Fibroblast of lung (primary cell): ENCODE results near the gene SORCS2. TPM values are rescaled to one million over a fixed set of nuclear protein-coding genes. Genes with fewer than 3 reads are reported as not detected.

Experiments used
- DNase-seq, 2 donors: peaks; one replicate each; pipeline versions ENCODE4 v3.0.0 to v3.0.0-alpha.2; 2010; ENCODE audit warnings: low read depth in 2 of 2
- H2AFZ ChIP-seq: 2 replicates; pipeline ENCODE4 v1.5.1; 2012; ENCODE audit warnings: low read length, control low read depth, inconsistent platforms
- H3K27ac ChIP-seq: 2 replicates; pipeline ENCODE4 v1.5.1; 2011; ENCODE audit warnings: low read length, control low read depth; ENCODE audit not compliant: insufficient read depth
- H3K27me3 ChIP-seq: 2 replicates; pipeline ENCODE4 v1.5.1; 2011; ENCODE audit warnings: mild to moderate bottlenecking, low read length; ENCODE audit not compliant: control insufficient read depth, insufficient read depth
- H3K36me3 ChIP-seq: 2 replicates; pipeline ENCODE4 v1.5.1; 2011; ENCODE audit warnings: low read length; ENCODE audit not compliant: control insufficient read depth, insufficient read depth
- H3K4me1 ChIP-seq: 2 replicates; pipeline ENCODE4 v1.5.1; 2011; ENCODE audit warnings: low read length; ENCODE audit not compliant: control insufficient read depth, insufficient read depth; ENCODE audit errors: extremely low read depth
- H3K4me2 ChIP-seq: 2 replicates; pipeline ENCODE4 v1.5.1; 2011; ENCODE audit warnings: low read length, control low read depth; ENCODE audit not compliant: insufficient read depth; ENCODE audit errors: extremely low read depth
- H3K4me3 ChIP-seq, 4 experiments: fragments of 200-600 bp in 1 of 4; sonication (generic) in 1 of 4; replicated peaks in 1 of 4; 2 replicates each; pipeline ENCODE4 v1.5.1; 2011 to 2016; ENCODE audit warnings: low read length in 4 of 4, low read depth in 3 of 4, mild to moderate bottlenecking in 3 of 4, control low read depth in 2 of 4, inconsistent platforms in 1 of 4, mixed read lengths in 1 of 4; ENCODE audit not compliant: insufficient read depth in 1 of 4; ENCODE audit errors: control extremely low read depth in 1 of 4
- H3K79me2 ChIP-seq: 2 replicates; pipeline ENCODE4 v1.5.1; 2012; ENCODE audit warnings: mild to moderate bottlenecking, low read length, inconsistent platforms; ENCODE audit not compliant: control insufficient read depth, insufficient read depth
- H3K9ac ChIP-seq: 2 replicates; pipeline ENCODE4 v1.5.1; 2011; ENCODE audit warnings: mild to moderate bottlenecking, low read length, control low read depth; ENCODE audit not compliant: insufficient read depth
- H3K9me3 ChIP-seq: 2 replicates; pipeline ENCODE4 v1.5.1; 2012; ENCODE audit warnings: low read depth, low read length; ENCODE audit not compliant: control insufficient read depth, insufficient read depth
- H4K20me1 ChIP-seq: 2 replicates; pipeline ENCODE4 v1.5.1; 2011; ENCODE audit warnings: low read length; ENCODE audit not compliant: control insufficient read depth, insufficient read depth; ENCODE audit errors: extremely low read depth
- CTCF ChIP-seq, 2 donors: IDR thresholded peaks in 1 of 2; conservative IDR thresholded peaks in 1 of 2; 1 replicate in 1 of 2; 2 replicates in 1 of 2; pipeline ENCODE4 v1.5.1; 2011 to 2012; ENCODE audit warnings: low read length in 2 of 2, control low read depth in 1 of 2, inconsistent platforms in 1 of 2, low read depth in 1 of 2, mild to moderate bottlenecking in 1 of 2
- EZH2 ChIP-seq: IDR thresholded peaks from 2 replicates; pipeline ENCODE4 v1.5.1; 2012; ENCODE audit warnings: low read length, control low read depth, mild to moderate bottlenecking; ENCODE audit errors: missing control alignments
- polyA plus RNA-seq, 2 donors: library from polyadenylated mRNA; depleted of rRNA in 1 of 2; stranded (reverse) in 1 of 2; unstranded in 1 of 2; fragments of >200 nt; gene quantifications; 2 replicates each; pipeline ENCODE4 v1.2.1, GENCODE V29; 2011 to 2012; ENCODE audit warnings: missing spikeins in 1 of 2
- total RNA-seq: library from RNA; depleted of rRNA; stranded (reverse); fragments of >200 nt; gene quantifications from 2 replicates; pipeline ENCODE4 v1.2.1, GENCODE V29; 2014

The SORCS2 gene
- total and polyA plus RNA-seq, 2 donors (not counting 1 experiment from before 2014, with no cell fraction given): 0.17 to 0.41 TPM

GRCh38 chr4:7217039-7217438, 24.7 kb downstream of the SORCS2 start:
- Histone ChIP-seq H3K4me1 (no peaks in the 10 kb centered on the region), H3K27ac (no peak overlapping the region), H3K4me3 (no peak overlapping the region), H4K20me1 (no peaks in the 10 kb centered on the region), H3K9me3 (no peaks in the 10 kb centered on the region), H2AFZ (no peak overlapping the region), H3K4me2 (no peak overlapping the region), H3K9ac (no peak overlapping the region), H3K79me2 (no peaks in the 10 kb centered on the region), H3K36me3 (no peaks in the 10 kb centered on the region), H3K27me3 (no peaks in the 10 kb centered on the region)
- DNase-seq: no peak
- TF ChIP-seq CTCF (conservative IDR thresholded peaks at IDR 0.05 in 1 of 2, IDR thresholded peaks at IDR 0.05 in 1 of 2; ENCODE audit: low read depth in 1 of 2, low read length in 2 of 2): no peak
- TF ChIP-seq EZH2: no peak

GRCh38 chr4:7217474-7218321, 25.4 kb downstream of the SORCS2 start:
- no peaks in the 10 kb centered on the region for H4K20me1 ChIP-seq
- H3K36me3 ChIP-seq: no peaks in the 10 kb centered on the region
- H3K9me3 ChIP-seq: no peaks in the 10 kb centered on the region
- no peak overlapping the region for H2AFZ ChIP-seq
- H3K79me2 ChIP-seq: no peaks in the 10 kb centered on the region
- peak in 1 of 2 donors; percentile 78 for DNase-seq
- H3K4me3 ChIP-seq: no peak overlapping the region
- H3K4me2 ChIP-seq: no peak overlapping the region
- H3K27me3 ChIP-seq: no peaks in the 10 kb centered on the region
- TF ChIP-seq CTCF (conservative IDR thresholded peaks at IDR 0.05 in 1 of 2, IDR thresholded peaks at IDR 0.05 in 1 of 2; ENCODE audit: low read depth in 1 of 2, low read length in 2 of 2) (no peak), EZH2 (no peak)
- no peak overlapping the region for H3K27ac ChIP-seq
- no peak overlapping the region for H3K9ac ChIP-seq
- no peaks in the 10 kb centered on the region for H3K4me1 ChIP-seq

- H3K4me3 ChIP-seq: no peak overlapping the region
- TF ChIP-seq EZH2: no peak
- TF ChIP-seq CTCF (conservative IDR thresholded peaks at IDR 0.05 in 1 of 2, IDR thresholded peaks at IDR 0.05 in 1 of 2; ENCODE audit: low read depth in 1 of 2, low read length in 2 of 2): no peak
- no peaks in the 10 kb centered on the region for H3K36me3 ChIP-seq
Observed at GRCh38 chr4:7218686-7219085, 26.3 kb downstream of the SORCS2 start.

More at GRCh38 chr4:7218686-7219085, 26.3 kb downstream of the SORCS2 start:
- DNase-seq: peak in 1 of 2 donors; percentile 39
- Histone ChIP-seq H3K9ac (no peak overlapping the region), H2AFZ (no peak overlapping the region), H3K27ac (no peak overlapping the region), H3K9me3 (no peaks in the 10 kb centered on the region), H3K4me1 (no peaks in the 10 kb centered on the region), H3K79me2 (no peaks in the 10 kb centered on the region), H3K27me3 (no peaks in the 10 kb centered on the region), H4K20me1 (no peaks in the 10 kb centered on the region), H3K4me2 (no peak overlapping the region)
